ENCODE data around the gene RAPGEF3.

Gene RAPGEF3

DNA sequence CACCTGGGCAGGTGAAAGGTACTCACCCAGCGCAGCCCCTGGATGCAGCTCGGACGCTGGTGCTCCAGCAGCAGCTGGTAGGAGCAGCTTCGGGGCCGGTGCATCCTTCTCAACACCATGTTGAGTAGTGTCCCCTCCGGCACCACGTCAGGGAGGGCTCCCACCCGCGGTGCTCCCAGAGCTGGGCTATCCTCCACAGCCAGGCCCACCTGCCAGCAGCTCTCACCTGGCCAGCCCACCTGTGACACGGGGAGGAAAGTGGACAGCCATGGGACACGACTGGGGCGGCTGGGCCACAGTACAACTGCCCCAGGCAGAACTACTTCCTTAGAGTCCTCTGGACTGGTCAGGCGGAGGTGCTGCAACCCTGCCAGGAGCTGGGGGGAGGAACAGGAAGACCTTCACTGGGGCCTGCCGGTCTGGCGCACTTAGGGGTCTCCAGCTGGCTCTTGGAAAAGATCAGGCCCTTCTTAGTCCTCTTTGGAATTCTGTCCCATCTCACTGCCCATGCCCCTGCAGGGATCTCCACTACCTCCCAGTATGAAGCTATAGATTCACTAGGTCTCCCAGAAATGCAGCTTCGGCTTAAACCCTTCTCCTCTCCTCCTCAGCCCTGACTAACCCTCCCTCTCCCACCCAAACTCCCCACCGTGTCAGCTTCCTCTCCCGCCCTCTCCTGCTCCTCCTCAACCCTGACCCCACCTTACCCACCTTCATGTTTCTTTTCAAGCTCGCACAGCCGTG, 668 bp downstream of the RAPGEF3 start:
- DNase-seq (ENCODE audit: low read depth in 2 of 2), result no peak

DNA sequence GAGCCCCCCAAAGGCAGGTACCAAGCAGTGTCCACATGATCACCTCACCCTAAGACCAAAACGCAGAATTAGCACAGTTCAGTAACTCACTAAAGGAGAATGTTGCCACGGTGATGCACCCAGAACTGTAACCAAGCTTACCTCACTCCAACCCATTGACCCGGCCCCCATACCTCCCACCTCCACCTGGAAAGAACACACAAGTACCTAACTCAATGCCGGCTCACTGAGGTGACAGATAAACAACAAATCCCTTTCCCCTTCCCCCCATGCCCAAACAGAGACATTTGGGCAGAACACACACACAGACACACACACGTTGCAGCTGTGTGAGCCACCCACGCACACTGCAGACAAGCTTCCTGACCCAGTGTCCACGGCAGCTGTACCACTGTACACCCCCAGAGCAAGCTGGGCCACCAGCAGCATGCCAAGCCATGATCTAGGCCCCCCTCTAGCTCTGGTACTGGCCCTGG, 1.3 kb downstream of the RAPGEF3 start:
- DNase-seq (ENCODE audit: low read depth in 2 of 2), result no peak

DNA sequence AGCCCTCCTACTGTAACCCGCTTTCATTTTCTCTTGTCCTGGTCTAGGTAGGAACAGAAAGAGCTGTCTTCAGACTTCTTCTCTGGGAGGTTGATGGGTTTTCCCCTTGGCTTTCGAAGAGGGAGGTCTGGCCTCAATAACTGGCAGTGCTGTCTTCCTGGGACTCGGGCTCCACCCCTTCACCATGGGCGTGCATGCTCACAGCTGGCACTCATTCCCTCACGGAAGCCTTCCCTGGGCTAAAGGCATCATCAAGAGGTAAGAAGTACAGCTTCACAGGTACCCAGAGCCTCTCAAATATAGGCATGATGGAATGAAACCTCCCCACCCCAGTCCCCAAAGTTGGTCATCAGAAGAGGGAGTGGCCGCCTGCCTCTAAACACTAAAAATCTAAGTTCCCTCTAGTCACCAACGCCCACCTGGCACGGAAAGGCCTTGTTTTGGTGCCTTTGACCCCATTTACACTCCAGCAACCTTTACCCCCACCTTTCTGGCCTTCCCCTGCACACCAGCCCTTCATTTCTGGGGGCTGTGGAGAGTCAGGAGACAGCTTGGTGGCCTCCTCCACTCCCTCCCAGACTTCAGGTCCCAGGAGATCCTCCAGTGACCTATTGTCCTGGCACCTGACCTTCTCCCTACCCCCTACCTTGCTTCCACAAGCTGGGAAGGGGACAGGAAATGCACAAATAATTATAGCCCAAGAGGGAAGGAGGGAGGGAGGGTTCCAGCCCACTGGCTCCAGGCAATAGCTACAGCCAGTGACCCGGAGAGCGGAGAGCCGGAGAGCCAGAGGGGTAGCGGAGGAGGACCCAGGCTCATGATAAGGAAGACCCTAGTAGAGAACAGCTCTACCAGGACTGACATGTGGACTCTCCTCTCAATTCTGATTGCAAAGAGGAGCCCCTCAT, 2.8 kb downstream of the RAPGEF3 start:
- DNase-seq (ENCODE audit: low read depth in 2 of 2), result no peak

DNA sequence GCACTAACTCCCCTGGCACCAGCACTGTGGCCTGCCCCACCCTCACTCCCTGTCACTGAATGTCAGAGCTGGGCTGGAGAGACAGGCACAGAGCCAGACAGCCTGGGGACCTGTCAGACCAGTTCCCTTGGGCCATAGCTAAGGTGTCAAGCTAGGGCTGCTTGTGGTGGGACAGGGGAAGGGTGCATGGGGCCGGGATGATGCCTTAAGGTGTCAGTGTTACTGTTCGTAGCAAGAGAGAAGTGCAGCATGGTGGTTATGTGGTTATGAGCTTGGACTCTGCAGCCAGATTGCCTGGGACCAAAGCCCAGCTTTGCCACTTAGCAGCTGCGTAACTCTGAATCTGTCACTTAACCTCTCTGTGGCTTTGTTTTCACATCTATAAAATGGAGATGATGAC, 3.8 kb downstream of the RAPGEF3 start:
- DNase-seq (ENCODE audit: low read depth in 2 of 2), result no peak

DNA sequence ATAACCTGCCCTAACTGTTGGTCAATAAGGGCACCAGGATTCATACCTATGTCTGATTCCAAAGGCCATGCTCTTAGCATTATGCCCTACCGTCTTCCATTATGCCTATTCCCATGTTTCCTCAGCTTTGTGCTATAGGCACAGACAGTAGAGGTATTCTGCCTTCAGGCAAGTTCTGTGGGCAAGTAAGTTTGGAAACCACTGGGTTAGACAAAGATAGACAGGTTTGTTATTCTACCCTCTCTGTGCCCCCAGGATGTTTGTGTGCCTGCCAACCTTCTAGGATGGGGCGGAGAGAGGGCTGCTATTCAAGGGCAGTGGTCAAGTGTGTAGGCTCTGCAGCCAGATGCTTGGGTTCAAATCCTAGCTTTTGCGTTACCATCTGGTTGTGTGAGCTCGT, 4.6 kb downstream of the RAPGEF3 start:
- no peak for DNase-seq (ENCODE audit: low read depth in 2 of 2)

DNA sequence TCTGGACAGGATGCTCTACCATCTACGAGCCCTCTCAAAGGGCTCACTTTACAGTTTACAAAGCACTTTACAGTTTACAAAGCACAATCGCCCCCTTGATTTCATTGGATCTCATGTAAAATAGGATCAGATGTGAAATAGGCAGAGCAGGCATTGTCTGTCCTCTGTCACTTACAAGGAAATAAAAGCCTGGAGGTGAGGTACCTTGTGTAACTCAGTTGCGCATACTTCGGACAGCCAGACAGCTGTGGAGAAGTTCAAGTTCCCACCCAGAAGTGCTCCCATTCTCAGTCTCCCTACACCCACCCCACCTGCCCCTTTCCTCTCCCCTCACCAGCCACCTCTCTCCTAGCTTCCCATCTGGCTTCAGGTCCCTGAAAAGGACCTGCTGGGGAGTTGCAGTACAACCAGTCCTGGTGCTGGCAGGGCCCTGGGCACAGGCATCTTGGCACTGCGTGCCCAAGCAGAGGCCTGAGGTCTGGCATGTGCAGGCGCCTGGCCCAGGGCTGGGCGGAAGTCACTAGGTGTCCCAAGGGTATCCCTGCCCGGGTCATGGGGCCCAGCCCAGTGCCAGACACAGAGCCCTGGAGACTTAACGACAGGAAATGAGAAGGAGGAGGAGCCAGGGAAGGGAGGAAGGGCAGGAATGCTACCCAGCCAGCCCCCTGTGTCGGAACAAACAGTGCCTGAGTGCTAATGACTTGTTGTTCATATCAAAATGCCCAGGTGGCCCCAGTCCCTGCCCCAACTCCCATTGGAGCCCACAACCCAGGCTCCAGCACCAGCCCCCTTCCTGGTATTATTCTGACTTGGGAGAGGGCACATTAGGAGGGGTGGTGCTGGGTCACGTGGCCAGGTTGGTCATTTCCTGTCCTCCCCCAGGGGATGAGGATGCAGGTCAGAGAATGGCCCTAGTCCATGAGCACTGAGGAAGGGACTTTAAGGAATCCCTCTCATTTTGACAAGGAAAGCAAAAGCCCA, 5.4 kb downstream of the RAPGEF3 start:
- DNase-seq (ENCODE audit: low read depth in 2 of 2), result no peak

DNA sequence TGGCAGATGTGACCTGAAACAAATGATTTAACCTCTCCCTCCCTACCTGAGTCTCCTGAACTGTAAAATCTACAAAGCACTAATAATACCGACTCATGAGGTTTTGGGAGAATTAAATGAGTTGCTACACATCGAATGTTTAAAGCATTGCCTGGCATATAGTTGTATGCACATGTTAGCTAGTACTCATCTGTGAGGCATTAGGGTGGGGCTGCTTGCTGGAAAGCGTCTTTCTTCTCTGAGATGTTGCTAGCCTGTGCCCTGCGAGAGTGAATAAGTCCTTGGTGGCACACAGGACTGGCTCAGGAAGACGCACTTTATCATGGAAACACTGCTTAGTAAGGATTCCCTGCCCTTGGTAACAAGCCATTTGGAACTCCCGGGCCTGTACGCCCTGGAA, 6.1 kb downstream of the RAPGEF3 start:
- DNase-seq (ENCODE audit: low read depth in 2 of 2), result no peak

DNA sequence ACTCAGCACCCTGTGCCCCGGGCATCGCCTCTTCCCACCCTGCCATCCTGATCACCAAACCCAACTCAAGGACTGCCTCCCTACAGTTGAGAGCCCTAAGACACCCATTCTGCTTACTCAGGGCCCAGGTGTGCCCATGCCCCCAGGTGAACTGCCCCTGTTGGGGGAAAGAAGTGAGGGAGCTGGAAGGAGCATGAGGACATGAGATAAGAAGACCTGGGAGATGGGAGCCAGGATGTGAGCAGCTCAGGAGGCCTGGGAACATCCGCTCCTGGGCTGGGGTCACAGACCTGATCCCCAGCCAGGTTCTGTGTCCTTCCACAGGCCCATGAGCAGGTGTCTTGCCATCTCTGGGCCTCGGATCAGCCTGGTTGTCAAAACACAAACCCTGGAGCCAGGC, 6.6 kb downstream of the RAPGEF3 start:
- no peak for DNase-seq (ENCODE audit: low read depth in 2 of 2)

DNA sequence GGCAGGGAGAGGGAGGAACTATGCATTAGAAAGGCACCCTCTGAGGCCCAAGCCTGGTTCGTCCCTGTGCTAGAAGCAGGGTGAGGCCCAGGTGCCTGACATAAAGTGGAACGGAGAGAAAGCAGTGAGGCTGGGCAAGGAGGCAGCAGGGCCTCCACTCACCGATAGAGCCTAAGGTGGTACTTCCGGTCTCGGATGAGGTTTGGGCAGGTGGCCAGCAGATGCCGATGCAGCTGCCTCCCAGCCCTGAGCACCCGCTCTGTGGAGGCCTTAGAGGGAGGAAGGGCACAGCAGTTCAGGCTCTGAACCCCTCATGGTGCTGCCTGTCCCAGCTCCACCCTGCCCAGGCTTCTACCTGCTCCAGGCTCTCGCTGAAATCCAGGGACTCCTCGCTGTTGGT, 7.1 kb downstream of the RAPGEF3 start:
- DNase-seq (ENCODE audit: low read depth in 2 of 2), result no peak

DNA sequence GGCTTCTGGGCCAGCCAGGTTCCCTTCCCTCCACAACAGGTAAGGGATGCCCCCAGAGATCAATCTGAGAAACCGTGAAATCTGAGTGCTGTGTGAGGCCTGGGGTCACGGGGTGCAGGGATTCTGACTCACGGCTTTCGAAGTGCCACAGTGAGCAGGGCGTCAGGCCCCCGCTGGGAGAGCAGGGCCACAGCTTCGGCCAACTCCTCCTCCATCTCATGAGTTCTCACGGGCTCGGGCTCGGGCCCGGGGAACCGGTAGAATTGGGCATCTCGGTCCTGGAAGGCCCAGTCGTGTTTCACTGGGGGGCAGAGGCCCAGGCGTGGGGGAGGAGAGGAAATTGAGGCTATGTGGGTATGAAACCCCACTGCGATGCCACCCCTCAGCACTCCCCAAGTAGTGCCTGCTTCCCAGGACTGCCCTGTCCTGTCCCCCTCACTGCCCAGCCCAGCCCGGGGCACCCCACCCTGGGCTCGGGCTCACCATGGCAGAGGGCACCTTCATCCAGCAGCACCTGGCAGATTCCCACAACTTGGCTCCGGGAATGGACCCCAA, 7.7 kb downstream of the RAPGEF3 start:
- DNase-seq (ENCODE audit: low read depth in 2 of 2), result no peak

DNA sequence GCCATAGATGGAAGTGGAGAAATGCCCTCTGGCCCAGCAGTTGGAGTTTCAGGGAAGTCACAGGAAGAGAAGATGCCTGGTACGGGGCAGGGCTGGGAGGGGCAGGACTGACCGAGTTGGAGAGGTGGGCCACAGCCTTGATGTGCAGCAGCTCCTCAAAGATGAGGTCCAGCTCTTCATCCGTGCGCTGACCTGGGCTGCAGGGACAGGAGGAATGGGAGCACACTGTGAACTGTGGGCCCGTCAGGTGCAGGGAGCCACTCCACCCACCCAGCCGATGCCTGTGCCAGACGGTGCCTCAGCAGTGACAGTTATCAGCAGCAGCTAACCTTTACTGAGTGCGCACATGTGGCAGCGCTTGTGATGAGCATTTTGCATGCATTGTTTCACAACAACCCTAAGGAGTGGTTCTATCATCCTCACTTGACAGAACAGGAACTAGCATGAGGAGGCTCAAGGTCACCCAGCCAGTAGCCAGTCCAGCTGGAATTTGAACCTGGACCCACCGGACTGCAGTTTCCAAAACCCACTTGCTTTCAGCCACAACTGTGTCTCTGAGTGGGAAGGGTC, 8.4 kb downstream of the RAPGEF3 start:
- no peak for DNase-seq (ENCODE audit: low read depth in 2 of 2)

DNA sequence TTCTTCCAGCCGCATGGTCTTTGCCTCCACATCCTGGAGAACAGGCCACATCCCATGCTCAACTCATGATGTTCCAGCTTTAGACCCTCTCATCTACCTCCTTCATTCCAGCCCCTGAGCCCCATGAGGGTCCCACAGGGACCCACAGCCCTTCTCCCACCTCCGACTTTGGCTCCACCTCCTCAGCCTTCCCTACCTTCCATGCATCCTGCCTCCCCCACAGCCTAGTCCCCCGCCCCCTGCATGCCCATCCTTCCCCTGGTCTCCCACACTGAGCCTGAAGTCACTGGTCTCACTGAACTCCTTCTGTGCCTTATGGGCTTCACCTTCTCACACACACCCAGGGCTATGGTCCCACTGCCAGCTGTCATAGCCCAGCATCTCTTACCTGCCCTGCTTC, 9.8 kb downstream of the RAPGEF3 start:
- DNase-seq (ENCODE audit: low read depth in 2 of 2), result no peak

DNA sequence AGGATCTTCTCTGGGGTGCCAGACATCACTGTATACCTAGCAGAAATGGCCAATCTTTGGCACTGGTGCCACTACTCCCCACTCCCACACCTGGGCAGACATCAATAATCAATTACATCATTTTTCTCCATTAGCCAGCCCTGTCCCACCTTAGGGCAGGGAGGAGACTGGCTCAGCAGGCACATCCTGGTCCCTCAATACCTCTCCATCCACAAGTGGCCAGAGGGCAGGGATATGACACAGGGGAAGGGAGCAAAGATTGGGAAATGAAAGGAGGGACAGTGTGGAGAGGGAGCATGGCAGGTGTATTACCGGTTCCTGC, 10.2 kb downstream of the RAPGEF3 start:
- DNase-seq (ENCODE audit: low read depth in 2 of 2), result no peak

DNA sequence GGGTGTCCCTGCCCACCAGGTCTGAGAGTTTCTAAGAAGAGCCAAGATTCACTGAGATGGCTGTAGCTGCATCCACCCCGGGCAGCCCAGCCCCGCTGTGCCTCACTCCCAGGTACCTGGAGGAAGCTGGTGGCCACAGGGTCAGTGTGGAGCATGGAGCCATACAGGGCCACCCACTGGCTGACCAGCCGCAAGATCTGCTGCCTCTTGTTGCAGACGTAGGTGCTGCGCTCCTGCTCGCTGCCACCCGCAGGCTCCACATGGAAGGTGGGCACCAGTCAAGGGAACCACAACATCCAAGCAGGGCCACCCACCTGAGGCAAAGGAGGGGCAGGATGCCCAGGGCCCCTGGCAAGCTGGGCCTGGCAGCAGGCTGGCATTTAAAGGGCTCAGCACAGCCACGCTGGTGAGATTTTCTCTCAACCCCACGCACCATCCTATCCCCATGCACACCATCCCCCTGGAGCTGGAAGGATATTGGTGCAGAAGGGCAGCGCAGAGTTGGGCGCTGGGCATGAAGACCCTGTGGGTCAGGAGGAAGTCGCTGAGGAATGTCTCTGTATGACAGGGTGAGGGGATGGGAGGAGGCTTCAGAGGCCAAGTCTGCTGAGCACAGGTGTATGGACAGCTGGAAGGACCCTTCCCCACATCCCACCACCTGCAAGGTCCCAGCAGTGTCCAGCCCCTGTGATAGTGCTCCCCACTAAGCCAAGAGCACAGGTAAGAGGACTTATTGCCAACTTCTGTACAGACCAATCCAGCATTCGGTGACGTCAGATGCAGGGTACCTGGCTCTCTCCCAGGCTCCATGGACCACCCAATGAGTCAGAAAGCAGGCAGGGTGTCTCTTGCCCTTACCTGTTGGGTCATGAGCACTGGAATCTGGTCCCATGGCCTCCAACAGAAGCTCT, 10.8 kb downstream of the RAPGEF3 start:
- no peak for DNase-seq (ENCODE audit: low read depth in 2 of 2)

DNA sequence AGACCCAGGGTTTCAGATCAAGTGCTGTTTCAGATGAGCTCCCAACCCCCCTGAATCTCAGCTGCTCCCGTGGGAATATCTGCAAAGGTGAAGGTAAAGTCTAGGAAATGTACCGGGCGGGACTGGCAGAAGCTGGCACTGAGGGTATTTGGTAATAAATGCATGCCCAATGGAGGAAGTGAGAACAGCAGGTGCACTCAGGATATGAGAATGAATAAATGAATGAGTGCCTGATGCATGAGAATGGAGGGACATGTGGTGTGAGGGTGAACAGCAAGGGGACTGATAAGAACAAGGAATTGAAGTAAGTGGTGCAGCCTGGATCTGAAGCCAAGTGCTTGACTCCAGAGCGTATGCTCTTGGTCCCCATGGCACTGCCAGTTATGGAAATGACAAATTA, 11.6 kb downstream of the RAPGEF3 start:
- no peak for DNase-seq (ENCODE audit: low read depth in 2 of 2)

DNA sequence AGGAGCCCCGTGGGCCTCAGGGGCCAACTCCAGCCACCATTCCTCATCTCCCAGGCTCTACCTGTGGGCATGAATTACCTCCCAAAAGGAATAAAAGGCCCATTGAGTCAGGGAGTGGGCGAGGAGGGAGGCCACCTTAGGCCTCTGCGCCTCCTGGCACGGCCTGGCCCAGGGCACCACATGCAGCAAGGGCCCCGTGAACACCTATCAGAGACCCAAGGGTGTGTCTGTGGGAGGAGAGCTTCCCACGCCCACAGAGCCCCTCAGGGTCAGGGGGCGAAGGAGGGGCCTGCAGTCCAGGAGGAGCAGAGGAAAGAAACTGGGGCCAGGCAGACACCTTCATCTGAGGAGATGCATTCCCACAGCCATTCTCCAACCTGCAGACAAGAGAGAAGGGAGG, 12.2 kb downstream of the RAPGEF3 start:
- DNase-seq (ENCODE audit: low read depth in 2 of 2), result no peak

DNA sequence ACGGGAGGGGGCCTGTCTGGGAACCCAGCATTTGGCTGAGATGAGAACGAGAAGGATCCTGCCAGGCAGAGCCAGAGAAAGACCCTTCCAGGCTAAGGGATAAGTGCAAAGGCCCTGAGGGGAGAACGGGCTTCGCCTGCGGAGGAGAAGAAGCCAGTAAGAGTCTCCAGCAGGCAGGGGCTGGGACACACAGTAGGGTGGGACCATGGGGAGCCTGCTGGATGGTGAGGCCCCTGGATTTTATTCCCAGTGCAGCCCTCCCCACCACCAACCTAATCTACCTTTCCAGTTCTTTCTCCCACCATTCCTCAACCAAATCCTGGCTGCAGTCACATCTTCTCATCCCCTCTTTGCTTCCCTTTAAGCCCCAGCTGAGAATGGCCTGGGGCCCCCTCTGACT, 12.6 kb downstream of the RAPGEF3 start:
- no peak for DNase-seq (ENCODE audit: low read depth in 2 of 2)

DNA sequence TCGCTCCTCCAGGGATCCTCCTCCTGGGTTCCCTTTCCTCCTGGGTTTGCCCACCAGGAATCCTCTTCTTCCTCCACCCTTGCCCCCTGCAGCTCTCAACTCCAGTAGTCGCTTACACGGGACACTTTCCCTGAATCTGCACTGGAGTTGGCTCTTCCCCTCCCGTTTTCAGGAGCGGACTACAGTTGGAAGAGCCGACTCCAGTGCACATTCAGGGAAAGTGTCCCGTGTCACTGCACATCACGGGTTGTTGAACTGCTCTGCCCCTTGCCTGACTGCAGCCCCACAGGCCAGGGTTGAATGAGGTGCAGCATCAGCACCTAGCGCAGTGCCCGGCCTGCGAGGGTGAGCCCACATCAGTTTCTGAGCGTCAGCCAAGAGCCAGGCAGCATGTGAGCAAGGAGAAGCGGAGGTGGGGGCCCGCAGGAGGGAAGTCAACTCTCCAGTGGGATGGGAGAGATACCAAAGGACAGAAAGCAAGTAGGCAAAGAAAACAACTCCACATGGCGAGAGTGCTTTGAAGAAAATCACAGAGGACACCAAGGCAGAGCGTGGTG, 13.1 kb downstream of the RAPGEF3 start:
- no peak for DNase-seq (ENCODE audit: low read depth in 2 of 2)

DNA sequence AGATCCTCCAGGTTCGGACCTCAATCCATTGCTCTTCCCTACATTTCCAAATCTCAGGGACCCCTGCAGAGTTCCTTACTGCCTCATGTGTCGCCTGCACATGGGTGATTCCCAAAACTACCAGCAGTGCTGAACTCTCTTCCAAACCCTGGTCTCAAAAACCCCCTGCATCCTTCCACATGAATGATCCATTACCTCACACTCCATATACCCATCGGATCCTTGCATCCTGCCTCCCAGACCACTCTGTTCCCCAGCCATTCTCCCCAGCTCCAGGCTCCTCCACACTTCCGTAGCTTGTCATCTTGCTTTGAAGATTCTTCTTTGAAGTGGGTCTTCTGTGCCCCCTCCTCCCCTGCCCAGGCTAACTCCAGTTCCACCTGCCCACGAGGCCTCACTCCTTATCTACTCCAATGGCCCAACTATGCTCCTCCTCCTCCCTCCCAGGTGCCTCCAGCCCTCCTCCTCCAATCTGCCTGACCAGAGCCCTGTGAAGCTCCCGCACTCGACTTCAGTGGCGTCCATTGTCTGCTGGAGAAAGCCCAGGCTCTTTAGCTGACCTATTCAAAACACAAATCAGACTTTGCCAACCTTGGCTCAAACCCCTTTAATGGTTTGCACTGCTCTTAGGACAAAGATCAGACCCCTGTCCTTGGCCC, 13.8 kb downstream of the RAPGEF3 start:
- DNase-seq (ENCODE audit: low read depth in 2 of 2), result no peak
